GM19025 (cell line): ENCODE results near the gene ATAD1.
"Not testable (repeated sequence)": the region's sequence is repeated elsewhere in the genome, so short reads cannot be mapped to it uniquely, and the experiment has no call there.

Experiments
- ATAC-seq: cut with Tn5 transposase; IDR thresholded peaks from one replicate; pipeline ENCODE4 v1.9.1; 2021; ENCODE audit warnings: mild to moderate bottlenecking, low read depth, moderate library complexity; ENCODE audit not compliant: unreplicated experiment

ATAD1 gene

GRCh38 chr10:87760195-87760905, 57.7 kb downstream of the ATAD1 start:
- ATAC-seq = no peak

- ATAC-seq = no peak
Observed at GRCh38 chr10:87759551-87759950, 58.5 kb downstream of the ATAD1 start.

GRCh38 chr10:87757685-87758084, 60.3 kb downstream of the ATAD1 start:
- no peak for ATAC-seq

GRCh38 chr10:87753995-87754866, 63.8 kb downstream of the ATAD1 start:
- ATAC-seq = no peak

GRCh38 chr10:87752566-87752965, 65.5 kb downstream of the ATAD1 start:
- no peak for ATAC-seq

GRCh38 chr10:87751274-87751673, 66.8 kb downstream of the ATAD1 start:
- ATAC-seq = no peak

- ATAC-seq = peak; percentile 52
Observed at GRCh38 chr10:87750817-87751216, 67.2 kb downstream of the ATAD1 start.

GRCh38 chr10:87750001-87750671, 67.9 kb downstream of the ATAD1 start:
- no peak for ATAC-seq

- not testable (repeated sequence) for ATAC-seq
Observed at GRCh38 chr10:87748244-87748643, 69.8 kb downstream of the ATAD1 start.

- ATAC-seq = no peak
Observed at GRCh38 chr10:87746911-87747310, 71.1 kb downstream of the ATAD1 start.

- ATAC-seq = no peak
Observed at GRCh38 chr10:87744606-87745005, 73.4 kb downstream of the ATAD1 start.

- not testable (repeated sequence) for ATAC-seq
Observed at GRCh38 chr10:87742992-87743610, 74.9 kb downstream of the ATAD1 start.

GRCh38 chr10:87740254-87740655, 77.8 kb downstream of the ATAD1 start:
- ATAC-seq = no peak

GRCh38 chr10:87739703-87740102, 78.3 kb downstream of the ATAD1 start:
- ATAC-seq = no peak

- not testable (repeated sequence) for ATAC-seq
Observed at GRCh38 chr10:87738253-87738652, 79.8 kb downstream of the ATAD1 start.

GRCh38 chr10:87734987-87735827, 82.8 kb downstream of the ATAD1 start:
- no peak for ATAC-seq

GRCh38 chr10:87733081-87733480, 84.9 kb downstream of the ATAD1 start:
- no peak for ATAC-seq

- ATAC-seq = no peak
Observed at GRCh38 chr10:87729940-87730339, 88.1 kb downstream of the ATAD1 start.

GRCh38 chr10:87724789-87725188, 93.2 kb downstream of the ATAD1 start:
- ATAC-seq = no peak

GRCh38 chr10:87723500-87723899, 94.5 kb downstream of the ATAD1 start:
- no peak for ATAC-seq
